Smooth muscle cell (in vitro differentiated cells): ENCODE measurements around the gene GPHN. TPM values are rescaled to one million over a fixed set of nuclear protein-coding genes. Genes with fewer than 3 reads are reported as not detected.

Source experiments
- DNase-seq: peaks from one replicate; lab custom pipeline; 2025; ENCODE audit not compliant: unreplicated experiment; lab: John Stamatoyannopoulos, UW
- H2AFZ ChIP-seq: fragments of 200-600 bp; sonication (generic); 2 replicates; pipeline ENCODE4 v1.6.0; 2016; ENCODE audit warnings: antibody characterized with exemption, low read depth, mild to moderate bottlenecking
- H3F3A ChIP-seq: fragments of 200-600 bp; sonication (generic); 2 replicates; pipeline ENCODE4 v1.6.0; 2017; ENCODE audit warnings: antibody characterized with exemption, low read depth
- H3K27ac ChIP-seq: fragments of 200-600 bp; sonication (generic); 2 replicates; pipeline ENCODE4 v1.5.1; 2016; ENCODE audit warnings: low read depth, mild to moderate bottlenecking
- H3K27me3 ChIP-seq: fragments of 200-600 bp; sonication (generic); 2 replicates; pipeline ENCODE4 v1.6.1; 2016; ENCODE audit warnings: low read depth, mild to moderate bottlenecking
- H3K36me3 ChIP-seq: fragments of 200-600 bp; sonication (generic); 2 replicates; pipeline ENCODE4 v1.5.1; 2016; ENCODE audit warnings: low read depth
- H3K4me1 ChIP-seq: fragments of 200-600 bp; sonication (generic); 2 replicates; pipeline ENCODE4 v1.5.1; 2016; ENCODE audit warnings: low read depth
- H3K4me2 ChIP-seq: fragments of 200-600 bp; sonication (generic); 2 replicates; pipeline ENCODE4 v1.6.0; 2016; ENCODE audit warnings: mild to moderate bottlenecking
- H3K4me3 ChIP-seq: fragments of 200-600 bp; sonication (generic); 2 replicates; pipeline ENCODE4 v1.5.1; 2016; ENCODE audit warnings: mild to moderate bottlenecking
- H3K79me2 ChIP-seq: fragments of 200-600 bp; sonication (generic); 2 replicates; pipeline ENCODE4 v1.6.0; 2016; ENCODE audit warnings: low read depth, mild to moderate bottlenecking
- H3K9ac ChIP-seq: fragments of 200-600 bp; sonication (generic); 2 replicates; pipeline ENCODE4 v1.6.0; 2016; ENCODE audit warnings: low read depth
- H3K9me3 ChIP-seq: fragments of 200-600 bp; sonication (generic); replicated peaks from 2 replicates; pipeline ENCODE4 v1.5.1; 2016; ENCODE audit warnings: low read depth
- H4K20me1 ChIP-seq: fragments of 200-600 bp; sonication (generic); 2 replicates; pipeline ENCODE4 v1.6.0; 2016; ENCODE audit warnings: low read depth
- WGBS: methylation state at CpG from one replicate; pipeline ENCODE4 v1.1.7; 2016; ENCODE audit warnings: low lambda C conversion rate; 5-methylcytosine and 5-hydroxymethylcytosine counted together
- polyA plus RNA-seq: library from polyadenylated mRNA; unstranded; fragments of >200 nt; fragmentation: Nextera tagmentation; extraction: Ambion mirVana; gene quantifications from 2 replicates; pipeline ENCODE4 v1.2.1, GENCODE V29; 2016
- total RNA-seq: library from RNA; depleted of rRNA; stranded (reverse); fragments of >200 nt; gene quantifications from 2 replicates; pipeline ENCODE4 v1.2.3, GENCODE V29; 2014
- TF ChIP-seq, protein P1 (sequence below): fragments of 200-600 bp; sonication (generic); IDR thresholded peaks from 2 replicates; pipeline ENCODE4 v1.5.1; 2017; ENCODE audit warnings: borderline replicate concordance, mild to moderate bottlenecking, antibody characterized with exemption; ENCODE audit not compliant: insufficient read depth, poor library complexity, severe bottlenecking

GPHN gene
- total and polyA plus RNA-seq, 2 experiments from 2014 or later: 8.6 to 18.9 TPM

DNA sequence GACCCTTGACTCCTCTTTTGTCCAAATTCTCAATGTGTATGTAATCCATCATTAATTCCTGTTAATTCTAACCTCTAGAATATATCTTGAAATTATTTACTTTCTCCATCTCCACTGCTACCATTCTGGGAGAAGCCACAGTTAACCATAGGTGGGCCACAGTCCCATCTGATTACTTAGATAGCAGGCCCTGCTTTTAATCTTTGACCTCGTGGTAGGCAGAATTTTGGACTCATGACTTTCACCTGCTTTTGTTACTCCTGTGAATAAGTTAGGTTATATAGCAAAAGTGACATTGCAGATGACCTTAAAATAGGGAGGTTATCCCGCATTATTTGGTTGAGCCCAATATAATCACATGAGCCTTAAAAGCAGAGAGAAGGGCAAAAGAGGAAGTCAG, 264.2 kb downstream of the GPHN start:
- no peak overlapping the region for H3K27ac ChIP-seq
- H3K27me3 ChIP-seq: no peaks in the 10 kb centered on the region
- no peaks in the 10 kb centered on the region for H3K36me3 ChIP-seq
- no peak overlapping the region for H2AFZ ChIP-seq
- no peak overlapping the region for H3K4me3 ChIP-seq
- WGBS: 95% methylated on average over 2 of the region's 2 CpGs
- TF ChIP-seq, protein P1, sequence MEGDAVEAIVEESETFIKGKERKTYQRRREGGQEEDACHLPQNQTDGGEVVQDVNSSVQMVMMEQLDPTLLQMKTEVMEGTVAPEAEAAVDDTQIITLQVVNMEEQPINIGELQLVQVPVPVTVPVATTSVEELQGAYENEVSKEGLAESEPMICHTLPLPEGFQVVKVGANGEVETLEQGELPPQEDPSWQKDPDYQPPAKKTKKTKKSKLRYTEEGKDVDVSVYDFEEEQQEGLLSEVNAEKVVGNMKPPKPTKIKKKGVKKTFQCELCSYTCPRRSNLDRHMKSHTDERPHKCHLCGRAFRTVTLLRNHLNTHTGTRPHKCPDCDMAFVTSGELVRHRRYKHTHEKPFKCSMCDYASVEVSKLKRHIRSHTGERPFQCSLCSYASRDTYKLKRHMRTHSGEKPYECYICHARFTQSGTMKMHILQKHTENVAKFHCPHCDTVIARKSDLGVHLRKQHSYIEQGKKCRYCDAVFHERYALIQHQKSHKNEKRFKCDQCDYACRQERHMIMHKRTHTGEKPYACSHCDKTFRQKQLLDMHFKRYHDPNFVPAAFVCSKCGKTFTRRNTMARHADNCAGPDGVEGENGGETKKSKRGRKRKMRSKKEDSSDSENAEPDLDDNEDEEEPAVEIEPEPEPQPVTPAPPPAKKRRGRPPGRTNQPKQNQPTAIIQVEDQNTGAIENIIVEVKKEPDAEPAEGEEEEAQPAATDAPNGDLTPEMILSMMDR: no peak
- no peaks in the 10 kb centered on the region for H3K4me1 ChIP-seq
- no peak overlapping the region for H3K4me2 ChIP-seq
- H3F3A ChIP-seq: no peaks in the 10 kb centered on the region
- no peaks in the 10 kb centered on the region for H3K9me3 ChIP-seq
- H3K79me2 ChIP-seq: no peaks in the 10 kb centered on the region
- no peaks in the 10 kb centered on the region for H4K20me1 ChIP-seq
- DNase-seq: no peak
- no peak overlapping the region for H3K9ac ChIP-seq

DNA sequence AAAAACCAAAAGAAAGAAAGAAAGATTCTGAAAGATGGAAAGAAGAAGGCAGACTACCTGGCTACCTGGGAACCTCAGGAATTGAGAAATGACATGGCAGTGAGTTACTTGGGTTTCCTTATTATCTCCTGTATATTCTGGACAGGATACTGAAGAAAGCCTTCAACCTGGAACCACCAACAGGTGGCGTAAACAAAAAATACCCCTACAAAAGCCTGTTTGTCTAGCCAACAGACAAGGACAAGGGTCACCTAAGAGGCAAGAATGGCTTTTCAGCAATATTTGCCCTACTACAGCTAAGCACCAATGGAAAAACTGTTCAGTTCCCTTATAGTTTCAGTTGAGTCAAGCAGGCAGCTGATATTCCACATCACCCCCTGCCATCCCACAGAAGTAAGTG, 274.9 kb downstream of the GPHN start:
- no peak for DNase-seq
- H3K4me3 ChIP-seq: no peak overlapping the region
- no peak overlapping the region for H3K27ac ChIP-seq
- H3K79me2 ChIP-seq: no peaks in the 10 kb centered on the region
- H2AFZ ChIP-seq: no peak overlapping the region
- H3K27me3 ChIP-seq: no peaks in the 10 kb centered on the region
- no peaks in the 10 kb centered on the region for H3K36me3 ChIP-seq
- no peaks in the 10 kb centered on the region for H3F3A ChIP-seq
- no peaks in the 10 kb centered on the region for H3K4me1 ChIP-seq
- H4K20me1 ChIP-seq: no peaks in the 10 kb centered on the region
- no peak overlapping the region for H3K4me2 ChIP-seq
- no peak overlapping the region for H3K9ac ChIP-seq
- WGBS: 91% methylated on average over 1 of the region's 1 CpG
- TF ChIP-seq, protein P1: no peak
- H3K9me3 ChIP-seq: no peaks in the 10 kb centered on the region

DNA sequence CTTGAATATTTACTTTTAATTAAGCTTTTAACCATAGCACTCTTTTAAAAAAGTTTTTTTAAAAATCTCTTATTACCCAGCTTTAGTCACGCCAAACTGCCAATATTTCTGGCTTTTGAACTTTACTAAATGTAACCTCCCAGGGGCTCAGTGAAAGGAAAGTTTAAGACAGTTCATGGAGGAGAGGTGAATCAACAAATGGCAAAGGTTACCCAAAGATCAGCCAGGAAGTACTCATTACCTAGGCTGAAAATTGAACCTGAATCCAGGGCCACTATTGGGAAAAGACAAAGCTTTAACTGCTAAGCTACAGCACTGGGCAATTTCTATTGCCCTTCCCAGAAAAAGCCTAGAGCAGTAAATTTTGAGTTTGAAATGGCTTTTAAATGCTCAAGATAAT, 282.2 kb downstream of the GPHN start:
- 94% methylated on average over 1 of the region's 1 CpG for WGBS
- Histone ChIP-seq H3K4me2 (no peak overlapping the region), H3K9ac (no peak overlapping the region), H3K9me3 (no peaks in the 10 kb centered on the region), H2AFZ (no peak overlapping the region), H3K79me2 (no peaks in the 10 kb centered on the region), H3K27me3 (no peaks in the 10 kb centered on the region), H4K20me1 (no peaks in the 10 kb centered on the region), H3K36me3 (no peaks in the 10 kb centered on the region), H3K27ac (no peak overlapping the region), H3K4me3 (no peak overlapping the region), H3F3A (no peaks in the 10 kb centered on the region), H3K4me1 (no peaks in the 10 kb centered on the region)
- TF ChIP-seq, protein P1: no peak
- DNase-seq: no peak

DNA sequence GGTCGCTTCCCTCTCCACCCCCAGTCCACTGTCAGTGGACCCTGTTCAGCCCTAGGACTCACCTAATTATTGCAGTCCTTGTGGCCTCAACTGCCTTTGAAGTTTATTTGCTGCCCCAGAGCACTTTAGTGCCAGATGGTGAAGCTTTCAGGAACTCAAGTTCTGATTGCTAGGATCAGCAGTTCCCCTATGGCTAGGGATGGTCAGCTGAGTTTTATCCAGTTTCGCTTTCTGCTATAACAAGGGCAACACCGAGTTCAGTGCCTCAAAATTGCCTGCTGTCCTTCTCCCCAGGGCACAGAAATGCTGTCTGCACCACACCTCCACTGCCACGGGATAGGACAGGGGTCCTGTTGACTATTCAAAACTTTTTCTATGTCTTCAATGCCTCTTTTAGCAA, 295.0 kb downstream of the GPHN start:
- H3K9ac ChIP-seq: no peak overlapping the region
- H3K9me3 ChIP-seq: no peaks in the 10 kb centered on the region
- TF ChIP-seq, protein P1: no peak

More for the DNA sequence above, 295.0 kb downstream of the GPHN start:
- Histone ChIP-seq H3F3A (no peaks in the 10 kb centered on the region), H3K27me3 (no peaks in the 10 kb centered on the region), H3K4me1 (no peaks in the 10 kb centered on the region), H3K27ac (no peak overlapping the region), H2AFZ (no peak overlapping the region), H3K4me2 (no peak overlapping the region), H3K79me2 (no peaks in the 10 kb centered on the region), H3K36me3 (no peaks in the 10 kb centered on the region), H3K4me3 (no peak overlapping the region), H4K20me1 (no peaks in the 10 kb centered on the region)
- DNase-seq: no peak
- WGBS: 94% methylated on average over 4 of the region's 4 CpGs
